Keratinocyte (primary cell): Measurements from ENCODE around the gene AIMP1. TPM values are rescaled to one million over a fixed set of nuclear protein-coding genes. Genes with fewer than 3 reads are reported as not detected.

Source experiments
- DNase-seq: peaks from one replicate; pipeline ENCODE4 v3.0.0-alpha.2; 2011; ENCODE audit warnings: low read depth, missing footprints, low spot score
- FAIRE-seq: peaks from 2 replicates; lab custom pipeline; 2011; peaks lifted over from hg19 to GRCh38; lab: Jason Lieb, UNC
- H2AFZ ChIP-seq: 2 replicates; pipeline ENCODE4 v1.6.0; 2012; ENCODE audit warnings: low read length, control low read depth, inconsistent platforms; ENCODE audit not compliant: control insufficient read depth
- H3K27ac ChIP-seq: 2 replicates; pipeline ENCODE4 v1.5.1; 2011; ENCODE audit warnings: low read length; ENCODE audit not compliant: control insufficient read depth, insufficient read depth
- H3K27me3 ChIP-seq: 3 replicates; pipeline ENCODE4 v1.6.0; 2011; ENCODE audit warnings: low read length; ENCODE audit not compliant: control insufficient read depth, insufficient read depth; ENCODE audit errors: extremely low read depth
- H3K36me3 ChIP-seq, 2 experiments: 2 replicates in 1 of 2; 3 replicates in 1 of 2; pipeline ENCODE4 v1.5.1; 2011; ENCODE audit warnings: low read length in 2 of 2, mild to moderate bottlenecking in 1 of 2; ENCODE audit not compliant: control insufficient read depth in 2 of 2, insufficient read depth in 2 of 2; ENCODE audit errors: extremely low read depth in 1 of 2
- H3K4me1 ChIP-seq: 3 replicates; pipeline ENCODE4 v1.5.1; 2011; ENCODE audit warnings: low read length; ENCODE audit not compliant: control insufficient read depth, insufficient read depth; ENCODE audit errors: extremely low read depth
- H3K4me2 ChIP-seq: 3 replicates; pipeline ENCODE4 v1.6.0; 2011; ENCODE audit warnings: low read depth, low read length; ENCODE audit not compliant: control insufficient read depth, insufficient read depth; ENCODE audit errors: extremely low read depth
- H3K4me3 ChIP-seq, 3 experiments: fragments of 200-600 bp in 1 of 3; sonication (generic) in 1 of 3; 2 replicates in 2 of 3; 3 replicates in 1 of 3; pipeline ENCODE4 v1.5.1; 2011 to 2016; ENCODE audit warnings: low read length in 3 of 3, mild to moderate bottlenecking in 3 of 3, control low read depth in 2 of 3, inconsistent platforms in 1 of 3, low read depth in 1 of 3, mixed read lengths in 1 of 3, mixed run types in 1 of 3, moderate library complexity in 1 of 3; ENCODE audit not compliant: control insufficient read depth in 2 of 3, insufficient read depth in 2 of 3; ENCODE audit errors: extremely low read depth in 1 of 3
- H3K79me2 ChIP-seq: 2 replicates; pipeline ENCODE4 v1.6.0; 2012; ENCODE audit warnings: low read length; ENCODE audit not compliant: control insufficient read depth, insufficient read depth
- H3K9ac ChIP-seq: 3 replicates; pipeline ENCODE4 v1.6.0; 2011; ENCODE audit warnings: low read length; ENCODE audit not compliant: control insufficient read depth, insufficient read depth; ENCODE audit errors: extremely low read depth
- H3K9me1 ChIP-seq: 3 replicates; pipeline ENCODE4 v1.6.0; 2011; ENCODE audit warnings: low read length; ENCODE audit not compliant: control insufficient read depth, insufficient read depth; ENCODE audit errors: extremely low read depth
- H3K9me3 ChIP-seq: 2 replicates; pipeline ENCODE4 v1.5.1; 2012; ENCODE audit warnings: low read depth, low read length; ENCODE audit not compliant: control insufficient read depth
- H4K20me1 ChIP-seq: 3 replicates; pipeline ENCODE4 v1.6.0; 2011; ENCODE audit warnings: low read length; ENCODE audit not compliant: control insufficient read depth, insufficient read depth; ENCODE audit errors: extremely low read depth
- EZH2 ChIP-seq: IDR thresholded peaks from one replicate; pipeline ENCODE4 v1.6.1; 2012; ENCODE audit warnings: inconsistent platforms, mild to moderate bottlenecking, low read length, moderate library complexity
- dilution Hi-C: fragments of 300-500 bp; cut with MboI; formaldehyde crosslinking; loops from one replicate; pipeline ENCODE4 v1.7.0; 2020; ENCODE audit warnings: low sequenced_read_pairs; ENCODE audit not compliant: extremely low pct_ligation_motif_present
- polyA plus RNA-seq, 5 experiments: library from polyadenylated mRNA; depleted of rRNA in 3 of 5; stranded (reverse) in 3 of 5; stranded (forward) in 1 of 5; unstranded in 1 of 5; fragments of >200 nt; gene quantifications; 1 replicate in 1 of 5; 2 replicates in 3 of 5; 3 replicates in 1 of 5; pipeline versions ENCODE4 v1.2.1 to v1.2.3, GENCODE V29; 2011 to 2012; ENCODE audit warnings: missing spikeins in 2 of 5, low read depth in 1 of 5, low replicate concordance in 1 of 5
- TF ChIP-seq, protein P1 (sequence below), 3 experiments: IDR thresholded peaks in 1 of 3; conservative IDR thresholded peaks in 1 of 3; optimal IDR thresholded peaks in 1 of 3; 2 replicates in 2 of 3; 3 replicates in 1 of 3; pipeline versions ENCODE3 to v1.5.1; 2011; ENCODE audit warnings: low read length in 3 of 3, mild to moderate bottlenecking in 3 of 3, moderate library complexity in 2 of 3, control low read depth in 1 of 3, inconsistent platforms in 1 of 3; ENCODE audit not compliant: insufficient read depth in 2 of 3; ENCODE audit errors: extremely low read depth in 1 of 3

AIMP1 gene
- polyA plus RNA-seq, 1 donor (not counting 4 experiments of a cell fraction or from before 2014, with no cell fraction given) = 52.9 TPM

DNA sequence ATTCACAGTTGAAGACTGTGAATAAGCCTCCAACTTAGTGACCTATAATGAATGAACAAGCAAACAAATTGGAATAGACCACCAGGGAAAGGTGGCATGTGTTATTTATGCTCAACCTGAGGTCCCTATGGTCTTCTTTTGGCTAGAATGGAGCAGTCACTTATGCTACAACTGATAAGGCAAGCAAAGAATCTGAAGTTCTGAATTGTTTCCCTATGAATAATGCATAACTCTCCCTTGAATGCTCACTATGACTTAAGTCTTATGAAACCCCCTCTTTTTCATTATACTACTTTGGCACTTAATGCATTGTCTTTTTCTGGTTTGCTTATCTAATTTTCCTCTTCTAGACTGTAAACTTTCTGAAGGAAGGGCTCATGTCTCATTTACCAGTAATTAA is 49.7 kb downstream of the AIMP1 start:
- Histone ChIP-seq H3K9me3 (no peaks in the 10 kb centered on the region), H3K36me3 (no peaks in the 10 kb centered on the region), H3K9me1 (no peaks in the 10 kb centered on the region), H3K4me2 (no peak overlapping the region), H3K9ac (no peak overlapping the region), H3K27ac (no peak overlapping the region), H2AFZ (no peak overlapping the region), H4K20me1 (no peaks in the 10 kb centered on the region), H3K27me3 (no peaks in the 10 kb centered on the region), H3K79me2 (no peaks in the 10 kb centered on the region), H3K4me3 (no peak overlapping the region), H3K4me1 (peaks cover 14% of the 10 kb centered on the region)
- TF ChIP-seq EZH2 = no peak
- FAIRE-seq (peak; percentile 44), DNase-seq (no peak)
- dilution Hi-C loops = no loop called here

DNA sequence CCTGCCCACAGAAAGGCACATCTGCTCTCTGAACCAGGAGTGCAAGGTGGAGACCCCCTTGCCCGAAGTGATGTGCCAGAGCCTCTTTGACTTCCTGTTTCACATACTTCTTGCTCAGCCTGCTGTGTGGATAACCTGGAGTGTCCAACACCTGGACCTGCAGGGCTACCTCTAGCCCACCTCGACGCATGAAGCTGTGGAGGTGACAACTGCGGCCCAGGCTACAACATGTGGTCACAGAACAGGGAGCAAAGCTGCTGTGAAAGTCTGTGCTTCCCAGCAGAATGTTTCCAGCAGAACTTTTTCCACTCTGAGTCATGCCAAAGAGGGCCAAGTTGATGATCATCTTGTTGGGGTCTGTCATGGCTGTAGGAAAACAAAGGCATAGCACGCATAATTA is 50.7 kb downstream of the AIMP1 start:
- DNase-seq (no peak), FAIRE-seq (no peak)
- Histone ChIP-seq H3K4me3 (no peak overlapping the region), H3K9me1 (no peaks in the 10 kb centered on the region), H3K36me3 (no peaks in the 10 kb centered on the region), H3K4me1 (peaks cover 14% of the 10 kb centered on the region), H3K27ac (no peak overlapping the region), H3K9me3 (no peaks in the 10 kb centered on the region), H2AFZ (no peak overlapping the region), H3K79me2 (no peaks in the 10 kb centered on the region), H3K9ac (no peak overlapping the region), H3K4me2 (no peak overlapping the region), H3K27me3 (no peaks in the 10 kb centered on the region), H4K20me1 (no peaks in the 10 kb centered on the region)
- no peak for TF ChIP-seq EZH2
- TF ChIP-seq, protein P1, sequence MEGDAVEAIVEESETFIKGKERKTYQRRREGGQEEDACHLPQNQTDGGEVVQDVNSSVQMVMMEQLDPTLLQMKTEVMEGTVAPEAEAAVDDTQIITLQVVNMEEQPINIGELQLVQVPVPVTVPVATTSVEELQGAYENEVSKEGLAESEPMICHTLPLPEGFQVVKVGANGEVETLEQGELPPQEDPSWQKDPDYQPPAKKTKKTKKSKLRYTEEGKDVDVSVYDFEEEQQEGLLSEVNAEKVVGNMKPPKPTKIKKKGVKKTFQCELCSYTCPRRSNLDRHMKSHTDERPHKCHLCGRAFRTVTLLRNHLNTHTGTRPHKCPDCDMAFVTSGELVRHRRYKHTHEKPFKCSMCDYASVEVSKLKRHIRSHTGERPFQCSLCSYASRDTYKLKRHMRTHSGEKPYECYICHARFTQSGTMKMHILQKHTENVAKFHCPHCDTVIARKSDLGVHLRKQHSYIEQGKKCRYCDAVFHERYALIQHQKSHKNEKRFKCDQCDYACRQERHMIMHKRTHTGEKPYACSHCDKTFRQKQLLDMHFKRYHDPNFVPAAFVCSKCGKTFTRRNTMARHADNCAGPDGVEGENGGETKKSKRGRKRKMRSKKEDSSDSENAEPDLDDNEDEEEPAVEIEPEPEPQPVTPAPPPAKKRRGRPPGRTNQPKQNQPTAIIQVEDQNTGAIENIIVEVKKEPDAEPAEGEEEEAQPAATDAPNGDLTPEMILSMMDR (optimal IDR thresholded peaks at IDR 0.05 in 1 of 3, IDR thresholded peaks at IDR 0.05 in 1 of 3, conservative IDR thresholded peaks at IDR 0.05 in 1 of 3; ENCODE audit: extremely low read depth in 1 of 3, insufficient read depth in 2 of 3, low read length in 3 of 3) = no peak
- dilution Hi-C loops = no loop called here

DNA sequence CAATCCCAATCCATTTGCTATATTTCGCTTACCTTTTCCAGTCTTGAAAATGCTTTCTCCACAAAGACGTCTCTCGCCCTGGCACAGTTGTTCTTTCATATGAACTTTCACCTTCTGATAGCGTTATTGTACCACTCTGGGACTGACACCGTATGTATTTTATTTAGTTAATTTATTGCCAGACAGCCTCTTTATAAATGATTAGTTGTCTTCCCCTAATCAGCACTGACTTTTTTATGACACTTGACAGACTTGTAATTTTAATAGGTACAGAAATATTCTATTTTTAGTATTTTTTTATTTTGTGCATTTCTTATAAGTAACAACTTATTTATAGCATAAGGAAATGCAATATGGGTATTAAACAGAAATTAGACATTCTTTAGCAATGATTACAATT is 52.3 kb downstream of the AIMP1 start, which contains the start of gene GIMD1:
Gene GIMD1 (minus strand): TSS at position 101 of the 400 bp plus-strand sequence. CDS start 1,343 bp downstream, outside the sequence.
- Histone ChIP-seq H3K9ac (no peak within 1 kb of the TSS), H4K20me1 (no peaks in the 10 kb centered on the region), H3K9me1 (no peaks in the 10 kb centered on the region), H3K27ac (no peak within 1 kb of the TSS), H3K27me3 (no peaks in the 10 kb centered on the region), H3K79me2 (no peaks in the 10 kb centered on the region), H3K9me3 (no peaks in the 10 kb centered on the region), H3K4me3 (no peak within 1 kb of the TSS), H3K4me2 (no peak within 1 kb of the TSS), H3K4me1 (peaks cover 14% of the 10 kb centered on the region), H2AFZ (peak within 1 kb of the TSS; percentile 73), H3K36me3 (no peaks in the 10 kb centered on the region)
- DNase-seq (no peak), FAIRE-seq (no peak)
- dilution Hi-C loops = no loop called here
- no peak for TF ChIP-seq EZH2
- TF ChIP-seq, protein P1 (optimal IDR thresholded peaks at IDR 0.05 in 1 of 3, IDR thresholded peaks at IDR 0.05 in 1 of 3, conservative IDR thresholded peaks at IDR 0.05 in 1 of 3; ENCODE audit: extremely low read depth in 1 of 3, insufficient read depth in 2 of 3, low read length in 3 of 3) = no peak
